HCT116 (cell line): ENCODE measurements around the gene DDX10. TPM values are rescaled to one million over a fixed set of nuclear protein-coding genes. Genes with fewer than 3 reads are reported as not detected.

Experiments
- ATAC-seq: fragments of 200-7000 bp; cut with Tn5 transposase; 2 replicates; pipeline ENCODE4 v1.9.1; 2020; ENCODE audit warnings: mild to moderate bottlenecking, moderate library complexity
- BruUV-seq: library from RNA; stranded (reverse); fragments of 400-500 nt; replicated peaks from 2 replicates; lab custom pipeline; 2021; lab: Mats Ljungman, UMichigan
- CTCF ChIA-PET: fragments of 300-600 bp; sonication (Branson Sonifier 250); formaldehyde crosslinking; loops from one replicate; lab custom pipeline; 2021; ENCODE audit warnings: antibody characterized with exemption; lab: Charles Lee
- POLR2A ChIA-PET: fragments of 300-600, 350-600 bp; sonication (Branson Sonifier 250); formaldehyde crosslinking; loops from one replicate; lab custom pipeline; 2021; ENCODE audit warnings: antibody characterized with exemption; lab: Charles Lee
- RAD21 ChIA-PET, 2 experiments: fragments of 300-600 bp; sonication (Branson Sonifier 250); formaldehyde crosslinking; loops; one replicate each; lab custom pipeline; 2023; ENCODE audit warnings: low total read pairs in 2 of 2; ENCODE audit not compliant: uncharacterized antibody in 2 of 2, unreplicated experiment in 2 of 2, low non-redundant PET in 1 of 2; lab: Charles Lee
- DNase-seq: peaks from one replicate; pipeline ENCODE4 v3.0.0-alpha.2; 2010; ENCODE audit warnings: low read depth, low spot score
- H2AFZ ChIP-seq: fragments of 200-600 bp; shearing (Covaris generic), sonication (generic); 2 replicates; pipeline ENCODE4 v1.6.1; 2017; ENCODE audit warnings: low read depth, mixed run types, mixed read lengths, antibody characterized with exemption, low read length; ENCODE audit not compliant: poor library complexity, severe bottlenecking
- H3K27ac ChIP-seq: 2 replicates; pipeline ENCODE4 v1.5.1; 2012; ENCODE audit warnings: low read depth, low read length
- H3K27me3 ChIP-seq: fragments of 200-600 bp; sonication (generic); 2 replicates; pipeline ENCODE4 v1.6.1; 2016; ENCODE audit warnings: mixed run types, low read length, mixed read lengths; ENCODE audit not compliant: insufficient read depth
- H3K36me3 ChIP-seq, 2 experiments: fragments of 200-500 bp in 1 of 2; fragments of 200-600 bp in 1 of 2; sonication (Bioruptor generic) in 1 of 2; sonication (generic) in 1 of 2; 2 replicates each; pipeline versions ENCODE4 v1.5.1 to v1.6.1; 2014 to 2016; ENCODE audit warnings: low read length in 2 of 2, inconsistent platforms in 1 of 2, mixed read lengths in 1 of 2, mixed run types in 1 of 2; ENCODE audit not compliant: insufficient read depth in 2 of 2, control insufficient read depth in 1 of 2
- H3K4me1 ChIP-seq, 2 experiments: fragments of 200-600 bp in 1 of 2; sonication (generic) in 1 of 2; 2 replicates each; pipeline versions ENCODE4 v1.5.1 to v1.6.1; 2012 to 2017; ENCODE audit warnings: low read length in 2 of 2, inconsistent platforms in 1 of 2, mild to moderate bottlenecking in 1 of 2, mixed read lengths in 1 of 2, mixed run types in 1 of 2, moderate library complexity in 1 of 2; ENCODE audit not compliant: insufficient read depth in 2 of 2, control insufficient read depth in 1 of 2
- H3K4me2 ChIP-seq: fragments of 200-600 bp; sonication (generic); 2 replicates; pipeline ENCODE4 v1.6.1; 2017; ENCODE audit warnings: mixed run types, low read length, mixed read lengths
- H3K4me3 ChIP-seq, 2 experiments: fragments of 200-600 bp in 1 of 2; sonication (generic) in 1 of 2; replicated peaks in 1 of 2; 2 replicates each; pipeline ENCODE4 v1.5.1; 2011 to 2016; ENCODE audit warnings: low read length in 2 of 2, control low read depth in 1 of 2, low read depth in 1 of 2, mild to moderate bottlenecking in 1 of 2, mixed read lengths in 1 of 2, mixed run types in 1 of 2
- H3K79me2 ChIP-seq: fragments of 200-600 bp; sonication (generic); 2 replicates; pipeline ENCODE4 v1.6.1; 2017; ENCODE audit warnings: mild to moderate bottlenecking, mixed run types, low read length, moderate library complexity, mixed read lengths; ENCODE audit not compliant: insufficient read depth
- H3K9ac ChIP-seq: fragments of 200-600 bp; sonication (generic); 2 replicates; pipeline ENCODE4 v1.6.1; 2016; ENCODE audit warnings: low read length, mixed read lengths
- H3K9me2 ChIP-seq: fragments of 200-600 bp; sonication (generic), shearing (Covaris generic); 2 replicates; pipeline ENCODE4 v1.6.1; 2017; ENCODE audit warnings: mixed run types, mild to moderate bottlenecking, moderate library complexity; ENCODE audit not compliant: insufficient read depth
- H3K9me3 ChIP-seq, 2 experiments: fragments of 200-500 bp in 1 of 2; fragments of 200-600 bp in 1 of 2; sonication (Bioruptor generic) in 1 of 2; sonication (generic) in 1 of 2; 2 replicates each; pipeline ENCODE4 v1.6.1; 2014 to 2017; ENCODE audit warnings: low read length in 2 of 2, mixed read lengths in 2 of 2, inconsistent platforms in 1 of 2, low read depth in 1 of 2, mild to moderate bottlenecking in 1 of 2, mixed run types in 1 of 2, moderate library complexity in 1 of 2; ENCODE audit not compliant: control insufficient read depth in 1 of 2, insufficient read depth in 1 of 2
- H4K20me1 ChIP-seq: fragments of 200-600 bp; sonication (generic), shearing (Covaris generic); 2 replicates; pipeline ENCODE4 v1.6.1; 2017; ENCODE audit warnings: mixed run types, mild to moderate bottlenecking, moderate library complexity; ENCODE audit not compliant: insufficient read depth
- CTCF ChIP-seq, 3 experiments: fragments of 200-600 bp in 1 of 3; sonication (generic) in 1 of 3; IDR thresholded peaks in 2 of 3; conservative IDR thresholded peaks in 1 of 3; 2 replicates each; pipeline ENCODE4 v1.5.1; 2012 to 2017; ENCODE audit warnings: low read depth in 2 of 3, low read length in 2 of 3, antibody characterized with exemption in 1 of 3, borderline replicate concordance in 1 of 3, control low read depth in 1 of 3, mild to moderate bottlenecking in 1 of 3, mixed read lengths in 1 of 3, mixed run types in 1 of 3, moderate library complexity in 1 of 3; ENCODE audit not compliant: insufficient read depth in 1 of 3
- EGR1 ChIP-seq: IDR thresholded peaks from 2 replicates; pipeline ENCODE4 v1.6.1; 2012; ENCODE audit warnings: low read depth
- ELF1 ChIP-seq: IDR thresholded peaks from 2 replicates; pipeline ENCODE4 v1.6.1; 2012; ENCODE audit warnings: low read depth, borderline replicate concordance
- EZH2 ChIP-seq: fragments of 200-600 bp; sonication (generic); IDR thresholded peaks from 2 replicates; pipeline ENCODE4 v1.6.1; 2017; ENCODE audit warnings: antibody characterized with exemption, mixed run types
- EZH2phosphoT487 ChIP-seq: fragments of 200-600 bp; IDR thresholded peaks from 2 replicates; pipeline ENCODE4 v1.6.1; 2018; ENCODE audit warnings: antibody characterized with exemption, borderline replicate concordance
- FOSL1 ChIP-seq: IDR thresholded peaks from 2 replicates; pipeline ENCODE4 v1.6.1; 2012; ENCODE audit warnings: low read depth
- JUND ChIP-seq: IDR thresholded peaks from 2 replicates; pipeline ENCODE4 v1.6.1; 2012
- MAX ChIP-seq: IDR thresholded peaks from 2 replicates; pipeline ENCODE4 v1.6.1; 2012
- POLR2AphosphoS5 ChIP-seq: IDR thresholded peaks from 2 replicates; pipeline ENCODE4 v1.6.1; 2011; ENCODE audit warnings: mild to moderate bottlenecking, low read depth, low read length, moderate library complexity
- RAD21 ChIP-seq: IDR thresholded peaks from 2 replicates; pipeline ENCODE4 v1.6.1; 2012; ENCODE audit warnings: low read depth, mild to moderate bottlenecking
- REST ChIP-seq: IDR thresholded peaks from 2 replicates; pipeline ENCODE4 v1.6.1; 2012; ENCODE audit warnings: low read depth
- SIN3A ChIP-seq: IDR thresholded peaks from 2 replicates; pipeline ENCODE4 v1.6.1; 2012; ENCODE audit warnings: low read depth
- SP1 ChIP-seq: IDR thresholded peaks from 2 replicates; pipeline ENCODE4 v1.6.1; 2012; ENCODE audit warnings: low read depth
- SRF ChIP-seq: IDR thresholded peaks from 2 replicates; pipeline ENCODE4 v1.6.1; 2012; ENCODE audit warnings: low read depth
- YY1 ChIP-seq: IDR thresholded peaks from 2 replicates; pipeline ENCODE4 v1.6.1; 2011; ENCODE audit warnings: low read length, low read depth, moderate library complexity, mild to moderate bottlenecking; ENCODE audit not compliant: insufficient replicate concordance; ENCODE audit errors: extremely low read depth
- ZFX ChIP-seq: fragments of 450-650 bp; IDR thresholded peaks from 2 replicates; pipeline ENCODE4 v1.6.1; 2017
- intact Hi-C: fragments of 100-400 bp; cut with micrococcal nuclease; formaldehyde crosslinking; loops from 2 replicates; pipeline ENCODE4 v1.10.0; 2022
- total RNA-seq: library from RNA; stranded (reverse); gene quantifications from one replicate; pipeline ENCODE4 v1.2.1, GENCODE V29; 2021; ENCODE audit not compliant: unreplicated experiment

DDX10 gene
- total RNA-seq, 1 experiment from 2014 or later: 66.5 TPM

GRCh38 chr11:108985236-108985944 is 320.5 kb downstream of the DDX10 start:
- Histone ChIP-seq H2AFZ (no peak overlapping the region), H3K9ac (no peak overlapping the region), H3K27ac (no peak overlapping the region), H3K36me3 (no peaks in the 10 kb centered on the region), H3K4me3 (no peak overlapping the region), H3K9me2 (no peaks in the 10 kb centered on the region; the same call in 1 of the 2 replicates), H3K79me2 (no peaks in the 10 kb centered on the region), H3K4me2 (no peak overlapping the region), H3K4me1 (no peaks in the 10 kb centered on the region), H3K27me3 (no peaks in the 10 kb centered on the region), H3K9me3 (no peaks in the 10 kb centered on the region), H4K20me1 (no peaks in the 10 kb centered on the region)
- BruUV-seq: no TSS peak
- CTCF ChIA-PET: no interaction called here
- POLR2A ChIA-PET: no interaction called here
- RAD21 ChIA-PET: no interaction called here
- no peak for TF ChIP-seq EZH2
- TF ChIP-seq FOSL1: no peak
- no peak for TF ChIP-seq SP1
- TF ChIP-seq POLR2AphosphoS5: no peak
- no peak for TF ChIP-seq EGR1
- TF ChIP-seq CTCF (IDR thresholded peaks at IDR 0.05 in 2 of 3, conservative IDR thresholded peaks at IDR 0.05 in 1 of 3; ENCODE audit: borderline replicate concordance in 1 of 3, insufficient read depth in 1 of 3, low read depth in 2 of 3, low read length in 2 of 3): no peak
- TF ChIP-seq ELF1: no peak
- TF ChIP-seq MAX: no peak
- TF ChIP-seq ZFX: no peak
- no peak for TF ChIP-seq EZH2phosphoT487
- no peak for TF ChIP-seq SRF
- no peak for TF ChIP-seq JUND
- TF ChIP-seq REST: no peak
- TF ChIP-seq RAD21: no peak
- TF ChIP-seq YY1: no peak
- TF ChIP-seq SIN3A: no peak
- no peak for ATAC-seq
- intact Hi-C loops: no loop called here
- no peak for DNase-seq
